ENCODE data around the gene TMUB1.

DNA sequence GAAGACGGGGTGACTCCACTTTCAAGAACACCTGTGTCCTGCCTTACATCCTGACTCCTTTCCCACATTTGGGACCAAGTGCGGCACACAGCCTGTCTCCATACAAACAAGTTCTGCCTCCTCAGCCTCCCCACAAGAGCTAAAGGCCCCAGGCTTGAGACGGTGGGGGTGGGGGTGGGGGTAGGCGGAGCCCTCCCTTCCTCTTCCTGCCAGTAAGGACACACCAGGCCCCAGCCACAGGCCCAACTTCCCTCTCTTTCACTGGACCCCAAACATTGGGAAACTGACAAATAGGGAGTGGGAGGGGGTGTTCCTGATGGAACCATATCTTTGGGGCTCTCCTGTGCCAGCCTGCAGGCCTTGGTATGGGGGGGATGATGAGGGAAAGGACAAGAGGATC lies 30.2 kb downstream of the TMUB1 start:
- TF ChIP-seq, protein P1, sequence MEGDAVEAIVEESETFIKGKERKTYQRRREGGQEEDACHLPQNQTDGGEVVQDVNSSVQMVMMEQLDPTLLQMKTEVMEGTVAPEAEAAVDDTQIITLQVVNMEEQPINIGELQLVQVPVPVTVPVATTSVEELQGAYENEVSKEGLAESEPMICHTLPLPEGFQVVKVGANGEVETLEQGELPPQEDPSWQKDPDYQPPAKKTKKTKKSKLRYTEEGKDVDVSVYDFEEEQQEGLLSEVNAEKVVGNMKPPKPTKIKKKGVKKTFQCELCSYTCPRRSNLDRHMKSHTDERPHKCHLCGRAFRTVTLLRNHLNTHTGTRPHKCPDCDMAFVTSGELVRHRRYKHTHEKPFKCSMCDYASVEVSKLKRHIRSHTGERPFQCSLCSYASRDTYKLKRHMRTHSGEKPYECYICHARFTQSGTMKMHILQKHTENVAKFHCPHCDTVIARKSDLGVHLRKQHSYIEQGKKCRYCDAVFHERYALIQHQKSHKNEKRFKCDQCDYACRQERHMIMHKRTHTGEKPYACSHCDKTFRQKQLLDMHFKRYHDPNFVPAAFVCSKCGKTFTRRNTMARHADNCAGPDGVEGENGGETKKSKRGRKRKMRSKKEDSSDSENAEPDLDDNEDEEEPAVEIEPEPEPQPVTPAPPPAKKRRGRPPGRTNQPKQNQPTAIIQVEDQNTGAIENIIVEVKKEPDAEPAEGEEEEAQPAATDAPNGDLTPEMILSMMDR (IDR thresholded peaks at IDR 0.05; ENCODE audit: low read depth, low read length), result no peak
- TF ChIP-seq EZH2phosphoT487 (IDR thresholded peaks at IDR 0.05; ENCODE audit: low read depth), result no peak

Measured in OCI-LY3 (cell line).